CD14-positive monocyte (primary cell): ENCODE measurements around the gene ZG16B. TPM values are rescaled to one million over a fixed set of nuclear protein-coding genes. Genes with fewer than 3 reads are reported as not detected.
A peak's percentile ranks its signal among the peaks of the same experiment; 100 is the strongest.

Experiments used
- DNase-seq, 3 donors: peaks; one replicate each; pipeline ENCODE4 v3.0.0-alpha.2; 2011 to 2022
- H2AFZ ChIP-seq: 2 replicates; pipeline ENCODE4 v1.6.0; 2012; ENCODE audit warnings: mild to moderate bottlenecking, low read depth, low read length, inconsistent platforms; ENCODE audit not compliant: insufficient read depth, poor library complexity, severe bottlenecking
- H3K27ac ChIP-seq, 2 donors: 1 replicate in 1 of 2; 2 replicates in 1 of 2; pipeline ENCODE4 v1.5.1; 2012 to 2013; ENCODE audit warnings: low read length in 2 of 2, control low read depth in 1 of 2, inconsistent platforms in 1 of 2, low read depth in 1 of 2, mild to moderate bottlenecking in 1 of 2
- H3K27me3 ChIP-seq, 2 donors: one replicate each; pipeline versions ENCODE4 v1.6.0 to v1.6.1; 2011 to 2013; ENCODE audit warnings: low read length in 2 of 2; ENCODE audit not compliant: control insufficient read depth in 2 of 2, insufficient read depth in 2 of 2
- H3K36me3 ChIP-seq, 2 donors: replicated peaks in 1 of 2; 1 replicate in 1 of 2; 2 replicates in 1 of 2; pipeline versions ENCODE4 v1.5.1 to v1.6.1; 2012 to 2013; ENCODE audit warnings: low read length in 2 of 2, control low read depth in 1 of 2, inconsistent platforms in 1 of 2, mild to moderate bottlenecking in 1 of 2; ENCODE audit not compliant: insufficient read depth in 2 of 2, control insufficient read depth in 1 of 2
- H3K4me1 ChIP-seq, 2 donors: 1 replicate in 1 of 2; 2 replicates in 1 of 2; pipeline versions ENCODE4 v1.5.1 to v1.6.1; 2012 to 2013; ENCODE audit warnings: low read length in 2 of 2, control low read depth in 1 of 2, inconsistent platforms in 1 of 2, mild to moderate bottlenecking in 1 of 2, moderate library complexity in 1 of 2; ENCODE audit not compliant: insufficient read depth in 2 of 2, control insufficient read depth in 1 of 2
- H3K4me2 ChIP-seq: replicated peaks from 2 replicates; pipeline ENCODE3; 2012; ENCODE audit warnings: low read length, moderate library complexity, mild to moderate bottlenecking; ENCODE audit not compliant: poor library complexity, severe bottlenecking; ENCODE audit errors: extremely low read depth
- H3K4me3 ChIP-seq, 3 experiments: fragments of 200-600 bp in 1 of 3; sonication (generic) in 1 of 3; replicated peaks in 1 of 3; 1 replicate in 2 of 3; 2 replicates in 1 of 3; pipeline ENCODE4 v1.5.1; 2011 to 2013; ENCODE audit warnings: low read length in 3 of 3, mild to moderate bottlenecking in 3 of 3, control low read depth in 2 of 3, low read depth in 2 of 3, inconsistent platforms in 1 of 3, moderate library complexity in 1 of 3
- H3K79me2 ChIP-seq: 2 replicates; pipeline ENCODE4 v1.6.0; 2012; ENCODE audit warnings: mild to moderate bottlenecking, control low read depth, inconsistent platforms, low read length, moderate library complexity; ENCODE audit not compliant: insufficient read depth
- H3K9ac ChIP-seq: 2 replicates; pipeline ENCODE4 v1.6.0; 2017; ENCODE audit warnings: low read length, mild to moderate bottlenecking; ENCODE audit not compliant: insufficient read depth, poor library complexity, severe bottlenecking
- H3K9me3 ChIP-seq, 2 donors: replicated peaks in 1 of 2; 1 replicate in 1 of 2; 2 replicates in 1 of 2; pipeline versions ENCODE4 v1.5.1 to v1.6.1; 2012 to 2013; ENCODE audit warnings: low read length in 2 of 2, control low read depth in 1 of 2; ENCODE audit not compliant: control insufficient read depth in 1 of 2, insufficient read depth in 1 of 2
- H4K20me1 ChIP-seq: 2 replicates; pipeline ENCODE4 v1.6.0; 2012; ENCODE audit warnings: mild to moderate bottlenecking, low read length, control low read depth, moderate library complexity; ENCODE audit not compliant: insufficient read depth
- H3K27ac Mint-ChIP-seq, 7 donors: one replicate each; pipeline ENCODE4 v1.8.0; 2020; ENCODE audit warnings: mild to moderate bottlenecking in 7 of 7, mixed read lengths in 7 of 7, moderate library complexity in 6 of 7, inconsistent platforms in 2 of 7
- H3K27me3 Mint-ChIP-seq, 3 donors: one replicate each; pipeline ENCODE4 v1.8.0; 2021 to 2022; ENCODE audit warnings: low read depth in 3 of 3, mild to moderate bottlenecking in 3 of 3, mixed read lengths in 3 of 3, moderate library complexity in 3 of 3, inconsistent platforms in 1 of 3
- H3K36me3 Mint-ChIP-seq, 2 donors: one replicate each; pipeline ENCODE4 v1.8.0; 2020; ENCODE audit warnings: mixed read lengths in 2 of 2, inconsistent platforms in 1 of 2, mild to moderate bottlenecking in 1 of 2
- H3K4me1 Mint-ChIP-seq: one replicate; pipeline ENCODE4 v1.8.0; 2020; ENCODE audit warnings: mild to moderate bottlenecking, mixed read lengths
- H3K4me3 Mint-ChIP-seq, 2 donors: one replicate each; pipeline ENCODE4 v1.8.0; 2020; ENCODE audit warnings: mild to moderate bottlenecking in 2 of 2, mixed read lengths in 2 of 2, moderate library complexity in 1 of 2
- H3K9me3 Mint-ChIP-seq, 7 donors: one replicate each; pipeline ENCODE4 v1.8.0; 2020 to 2022; ENCODE audit warnings: mixed read lengths in 7 of 7, mild to moderate bottlenecking in 6 of 7, moderate library complexity in 6 of 7, inconsistent platforms in 2 of 7
- CTCF ChIP-seq: fragments of 200-600 bp; IDR thresholded peaks from one replicate; pipeline ENCODE4 v1.8.0; 2022; ENCODE audit warnings: antibody characterized with exemption, mild to moderate bottlenecking
- WGBS: methylation state at CpG from one replicate; pipeline ENCODE4 v1.1.5; 2013; ENCODE audit warnings: missing lambda C conversion rate; ENCODE audit not compliant: insufficient coverage; 5-methylcytosine and 5-hydroxymethylcytosine counted together
- intact Hi-C, 2 donors: fragments of 100-400 bp; cut with micrococcal nuclease; formaldehyde crosslinking; loops; one replicate each; pipeline versions ENCODE4 v1.15.0 to v1.15.1; 2023
- polyA plus RNA-seq, 3 donors: library from polyadenylated mRNA; depleted of rRNA in 1 of 3; unstranded in 2 of 3; stranded (reverse) in 1 of 3; fragments of 300-500 nt in 2 of 3; fragments of >200 nt in 1 of 3; fragmentation: Illumina TruSeq in 2 of 3; gene quantifications; 1 replicate in 2 of 3; 2 replicates in 1 of 3; pipeline ENCODE4 v1.2.3, GENCODE V29; 2012 to 2021

Gene ZG16B
- polyA plus RNA-seq, 3 donors, result 6.8 to 12.9 (median 11.0) TPM

- no peak overlapping the region for H3K4me3 Mint-ChIP-seq
- no peak overlapping the region for H3K27ac ChIP-seq
- H3K4me1 ChIP-seq, result peaks cover 5 to 10% of the 10 kb centered on the region in 2 donors
- H3K4me1 Mint-ChIP-seq, result peaks cover 15% of the 10 kb centered on the region
- H3K36me3 ChIP-seq, result no peaks in the 10 kb centered on the region
- peaks cover 2 to 4% of the 10 kb centered on the region in 2 donors for H3K36me3 Mint-ChIP-seq
- TF ChIP-seq CTCF, result no peak
- WGBS, result 92% methylated on average over 14 of the region's 14 CpGs
- no peaks in the 10 kb centered on the region for H3K79me2 ChIP-seq
- no peak overlapping the region for H3K27ac Mint-ChIP-seq
- no peaks in the 10 kb centered on the region for H4K20me1 ChIP-seq
- peaks cover 23 to 70% (median 36%) of the 10 kb centered on the region in 3 donors for H3K27me3 Mint-ChIP-seq
- H3K9me3 Mint-ChIP-seq, result peaks cover 14 to 37% (median 23%) of the 10 kb centered on the region in 7 donors
- H2AFZ ChIP-seq, result no peak overlapping the region
- DNase-seq, result no peak
- no peak overlapping the region for H3K9ac ChIP-seq
- peaks cover 3 to 45% of the 10 kb centered on the region in 2 donors for H3K27me3 ChIP-seq
- no peak overlapping the region for H3K4me3 ChIP-seq
- peaks cover 21 to 22% of the 10 kb centered on the region in 2 donors for H3K9me3 ChIP-seq
- intact Hi-C loops, result no loop called here
- no peak overlapping the region for H3K4me2 ChIP-seq
Measured at GRCh38 chr16:2856061-2856670, 26.1 kb downstream of the ZG16B start.

- Histone ChIP-seq H3K9me3 (peaks cover 22 to 24% of the 10 kb centered on the region in 2 donors), H3K36me3 (no peaks in the 10 kb centered on the region), H3K27ac (no peak overlapping the region), H3K27me3 (peaks cover 3 to 45% of the 10 kb centered on the region in 2 donors), H3K4me3 (no peak overlapping the region), H3K9ac (no peak overlapping the region), H4K20me1 (no peaks in the 10 kb centered on the region), H2AFZ (no peak overlapping the region), H3K4me1 (peaks cover 5 to 10% of the 10 kb centered on the region in 2 donors), H3K79me2 (no peaks in the 10 kb centered on the region), H3K4me2 (no peak overlapping the region)
- no peak for TF ChIP-seq CTCF
- peaks cover 17% of the 10 kb centered on the region for H3K4me1 Mint-ChIP-seq
- H3K27ac Mint-ChIP-seq, result no peak overlapping the region
- H3K36me3 Mint-ChIP-seq, result peaks cover 2 to 4% of the 10 kb centered on the region in 2 donors
- intact Hi-C loops, result no loop called here
- H3K4me3 Mint-ChIP-seq, result peak overlapping the region in 1 of 2 donors; percentile 84
- WGBS, result 88% methylated on average over 14 of the region's 24 CpGs
- H3K27me3 Mint-ChIP-seq, result peaks cover 23 to 67% (median 36%) of the 10 kb centered on the region in 3 donors
- no peak for DNase-seq
- peaks cover 14 to 39% (median 25%) of the 10 kb centered on the region in 7 donors for H3K9me3 Mint-ChIP-seq
Measured at GRCh38 chr16:2856686-2857450, 26.8 kb downstream of the ZG16B start.
